Activated effector memory CD4-positive, alpha-beta T cell treated with anti-CD3 and anti-CD28 coated beads, Interleukin-2, amount 50 U/mL, for 16 hours (primary cell): ENCODE measurements around the gene ANKFN1.
"Not testable (repeated sequence)": the region's sequence is repeated elsewhere in the genome, so short reads cannot be mapped to it uniquely, and the experiment has no call there.

Experiments
- DNase-seq: peaks from one replicate; pipeline ENCODE4 v3.0.0-alpha.2; 2020

ANKFN1 gene

GRCh38 chr17:56359518-56359917, 206.2 kb downstream of the ANKFN1 start:
- no peak for DNase-seq

- DNase-seq: no peak
Observed at GRCh38 chr17:56367366-56367765, 214.1 kb downstream of the ANKFN1 start.

GRCh38 chr17:56373981-56374833, 220.9 kb downstream of the ANKFN1 start:
- DNase-seq: no peak

- no peak for DNase-seq
Observed at GRCh38 chr17:56389356-56389755, 236.1 kb downstream of the ANKFN1 start.

- DNase-seq: no peak
Observed at GRCh38 chr17:56392321-56392720, 239.0 kb downstream of the ANKFN1 start.

- no peak for DNase-seq
Observed at GRCh38 chr17:56393156-56393555, 239.9 kb downstream of the ANKFN1 start.

- no peak for DNase-seq
Observed at GRCh38 chr17:56395787-56396186, 242.5 kb downstream of the ANKFN1 start.

- DNase-seq: no peak
Observed at GRCh38 chr17:56407086-56407485, 253.8 kb downstream of the ANKFN1 start.

GRCh38 chr17:56412356-56412755, 259.1 kb downstream of the ANKFN1 start:
- DNase-seq: not testable (repeated sequence)

- DNase-seq: no peak
Observed at GRCh38 chr17:56416682-56417351, 263.5 kb downstream of the ANKFN1 start.

- DNase-seq: no peak
Observed at GRCh38 chr17:56424005-56424404, 270.7 kb downstream of the ANKFN1 start.

- DNase-seq: no peak
Observed at GRCh38 chr17:56424543-56425044, 271.3 kb downstream of the ANKFN1 start.

- DNase-seq: no peak
Observed at GRCh38 chr17:56425483-56425882, 272.2 kb downstream of the ANKFN1 start.

GRCh38 chr17:56426901-56427300, 273.6 kb downstream of the ANKFN1 start:
- no peak for DNase-seq

GRCh38 chr17:56431736-56432135, 278.5 kb downstream of the ANKFN1 start:
- DNase-seq: no peak

- DNase-seq: no peak
Observed at GRCh38 chr17:56432443-56432842, 279.2 kb downstream of the ANKFN1 start.

GRCh38 chr17:56434610-56435009, 281.3 kb downstream of the ANKFN1 start:
- no peak for DNase-seq

- DNase-seq: no peak
Observed at GRCh38 chr17:56436142-56436541, 282.9 kb downstream of the ANKFN1 start.

GRCh38 chr17:56440419-56440818, 287.1 kb downstream of the ANKFN1 start:
- DNase-seq: no peak

- no peak for DNase-seq
Observed at GRCh38 chr17:56441308-56441707, 288.0 kb downstream of the ANKFN1 start.

- no peak for DNase-seq
Observed at GRCh38 chr17:56445692-56446411, 292.6 kb downstream of the ANKFN1 start.

- no peak for DNase-seq
Observed at GRCh38 chr17:56447171-56447570, 293.9 kb downstream of the ANKFN1 start.

GRCh38 chr17:56448371-56448770, 295.1 kb downstream of the ANKFN1 start:
- DNase-seq: no peak
